BE2C (cell line): ENCODE measurements around the gene ROBO1.

Source experiments
- DNase-seq: peaks from one replicate; pipeline ENCODE4 v3.0.0-alpha.2; 2020
- H3K27me3 ChIP-seq: fragments of 250-450 bp; sonication (Bioruptor Pico); 2 replicates; pipeline ENCODE4 v1.5.1; 2020; ENCODE audit warnings: mild to moderate bottlenecking
- H3K36me3 ChIP-seq: fragments of 250-450 bp; sonication (Bioruptor Pico); 2 replicates; pipeline ENCODE4 v1.5.1; 2020; ENCODE audit warnings: mild to moderate bottlenecking
- H3K4me1 ChIP-seq: fragments of 250-450 bp; sonication (Bioruptor Pico); 2 replicates; pipeline ENCODE4 v1.5.1; 2020
- H3K4me3 ChIP-seq: 2 replicates; pipeline ENCODE4 v1.5.1; 2011; ENCODE audit warnings: low read depth, low read length
- H3K9me3 ChIP-seq: fragments of 250-450 bp; sonication (Bioruptor Pico); 2 replicates; pipeline ENCODE4 v1.5.1; 2020
- TF ChIP-seq, protein P1 (sequence below): IDR thresholded peaks from 2 replicates; pipeline ENCODE4 v1.5.1; 2012; ENCODE audit warnings: mild to moderate bottlenecking, low read depth, low read length

Gene ROBO1

DNA sequence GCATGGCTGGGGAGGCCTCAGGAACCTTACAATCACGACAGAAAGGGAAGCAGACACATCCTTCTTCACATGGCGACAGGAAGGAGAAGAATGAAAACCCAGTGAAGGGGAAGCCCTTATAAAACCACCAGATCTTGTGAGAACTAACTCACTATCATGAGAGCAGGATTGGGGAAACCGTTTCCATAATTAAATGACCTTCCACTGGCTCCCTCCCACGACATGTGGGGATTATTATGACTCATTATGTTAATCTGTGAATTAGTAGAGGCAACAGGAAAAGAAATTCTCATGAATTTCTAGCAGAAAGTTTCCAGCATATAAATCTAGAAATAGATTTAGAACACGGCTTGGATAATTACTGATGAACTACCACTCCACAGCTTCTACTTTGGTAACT is 937.3 kb downstream of the ROBO1 start:
- TF ChIP-seq, protein P1, sequence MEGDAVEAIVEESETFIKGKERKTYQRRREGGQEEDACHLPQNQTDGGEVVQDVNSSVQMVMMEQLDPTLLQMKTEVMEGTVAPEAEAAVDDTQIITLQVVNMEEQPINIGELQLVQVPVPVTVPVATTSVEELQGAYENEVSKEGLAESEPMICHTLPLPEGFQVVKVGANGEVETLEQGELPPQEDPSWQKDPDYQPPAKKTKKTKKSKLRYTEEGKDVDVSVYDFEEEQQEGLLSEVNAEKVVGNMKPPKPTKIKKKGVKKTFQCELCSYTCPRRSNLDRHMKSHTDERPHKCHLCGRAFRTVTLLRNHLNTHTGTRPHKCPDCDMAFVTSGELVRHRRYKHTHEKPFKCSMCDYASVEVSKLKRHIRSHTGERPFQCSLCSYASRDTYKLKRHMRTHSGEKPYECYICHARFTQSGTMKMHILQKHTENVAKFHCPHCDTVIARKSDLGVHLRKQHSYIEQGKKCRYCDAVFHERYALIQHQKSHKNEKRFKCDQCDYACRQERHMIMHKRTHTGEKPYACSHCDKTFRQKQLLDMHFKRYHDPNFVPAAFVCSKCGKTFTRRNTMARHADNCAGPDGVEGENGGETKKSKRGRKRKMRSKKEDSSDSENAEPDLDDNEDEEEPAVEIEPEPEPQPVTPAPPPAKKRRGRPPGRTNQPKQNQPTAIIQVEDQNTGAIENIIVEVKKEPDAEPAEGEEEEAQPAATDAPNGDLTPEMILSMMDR, result no peak
- no peak for DNase-seq
- Histone ChIP-seq H3K9me3 (no peaks in the 10 kb centered on the region; the same call in 1 of the 2 replicates), H3K27me3 (no peaks in the 10 kb centered on the region), H3K36me3 (no peaks in the 10 kb centered on the region), H3K4me3 (no peak overlapping the region), H3K4me1 (peaks cover 10% of the 10 kb centered on the region)

GRCh38 chr3:78827618-78828017 is 940.2 kb downstream of the ROBO1 start:
- no peak for DNase-seq
- Histone ChIP-seq H3K9me3 (no peaks in the 10 kb centered on the region; the same call in 1 of the 2 replicates), H3K4me1 (peaks cover 13% of the 10 kb centered on the region), H3K36me3 (no peaks in the 10 kb centered on the region), H3K4me3 (no peak overlapping the region), H3K27me3 (peaks cover 6% of the 10 kb centered on the region; the same call in 1 of the 2 replicates)
- TF ChIP-seq, protein P1, result no peak

DNA sequence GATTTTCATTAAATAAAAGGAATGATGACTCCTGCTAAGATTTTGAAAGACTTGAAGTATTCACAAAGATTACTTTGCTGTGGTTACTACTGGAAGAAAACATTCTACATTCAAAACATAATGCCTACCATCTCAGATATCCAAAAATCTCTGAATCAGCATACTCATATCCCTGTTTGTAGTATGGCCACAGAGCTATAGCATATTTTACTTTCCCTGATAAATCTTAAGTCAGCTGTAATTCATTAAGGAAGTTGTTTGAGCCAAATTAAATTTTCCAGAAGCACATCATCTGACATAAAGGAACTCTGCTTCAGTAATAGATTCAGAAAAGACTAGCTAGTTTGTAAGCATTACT is 942.0 kb downstream of the ROBO1 start:
- TF ChIP-seq, protein P1, result no peak
- no peak for DNase-seq
- H3K36me3 ChIP-seq, result no peaks in the 10 kb centered on the region
- no peak overlapping the region for H3K4me3 ChIP-seq
- no peaks in the 10 kb centered on the region for H3K9me3 ChIP-seq
- H3K4me1 ChIP-seq, result peaks cover 22% of the 10 kb centered on the region
- peaks cover 6% of the 10 kb centered on the region; the same call in 1 of the 2 replicates for H3K27me3 ChIP-seq

DNA sequence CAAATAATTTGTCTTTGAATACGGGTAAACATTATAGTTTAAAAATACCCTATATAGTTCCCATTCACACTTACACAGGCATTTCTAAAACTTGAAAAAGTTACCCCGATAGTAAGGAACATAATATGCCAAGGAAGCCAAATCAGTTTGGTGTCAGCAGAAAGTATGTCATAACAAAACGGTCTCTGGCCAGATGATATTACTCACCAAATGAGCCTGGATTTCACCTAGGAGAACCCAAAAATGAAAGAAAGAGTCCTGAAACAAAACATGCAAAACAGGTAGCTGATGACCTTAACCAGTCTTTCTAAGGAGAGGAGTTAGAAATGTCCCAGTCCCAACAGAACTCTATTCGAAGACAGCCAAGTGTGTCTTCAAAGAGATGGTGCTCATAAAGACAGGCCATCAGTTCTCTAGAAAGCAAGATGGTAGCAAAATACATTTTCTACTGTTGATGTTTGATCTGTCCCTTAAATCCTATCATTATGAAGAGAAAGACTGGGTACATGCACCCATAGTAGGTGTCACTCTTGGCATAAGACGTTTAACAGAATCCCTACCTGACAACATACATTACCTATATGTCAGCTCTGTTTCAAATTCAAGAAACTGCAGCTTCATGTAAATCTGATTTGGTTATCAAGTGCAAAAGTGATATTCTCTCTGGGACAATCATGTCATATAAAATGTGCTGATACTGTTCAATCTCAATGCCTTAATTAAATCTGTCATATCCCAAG is 942.5 kb downstream of the ROBO1 start:
- peaks cover 6% of the 10 kb centered on the region; the same call in 1 of the 2 replicates for H3K27me3 ChIP-seq
- H3K9me3 ChIP-seq, result no peaks in the 10 kb centered on the region
- TF ChIP-seq, protein P1, result no peak
- no peaks in the 10 kb centered on the region for H3K36me3 ChIP-seq
- no peak for DNase-seq
- H3K4me1 ChIP-seq, result peaks cover 22% of the 10 kb centered on the region
- no peak overlapping the region for H3K4me3 ChIP-seq

DNA sequence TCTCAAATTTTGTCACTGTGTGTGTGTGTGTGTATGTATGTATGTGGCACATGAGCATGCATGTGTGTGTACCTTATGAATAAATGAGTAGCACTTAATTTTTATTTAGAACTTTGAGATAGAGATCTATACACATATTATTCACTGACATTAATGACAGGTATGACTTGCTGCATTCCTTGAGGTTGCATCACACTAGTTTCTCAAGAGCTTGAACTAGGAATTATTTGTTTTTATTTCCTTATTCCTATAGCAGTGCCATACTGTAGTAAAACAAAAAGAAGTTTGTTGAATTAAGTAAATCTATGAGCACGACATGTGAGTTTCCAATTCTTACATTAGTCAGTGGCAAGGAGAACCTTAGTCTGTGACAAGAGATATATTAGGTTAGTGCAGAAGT is 943.9 kb downstream of the ROBO1 start:
- H3K9me3 ChIP-seq, result no peaks in the 10 kb centered on the region
- peaks cover 22% of the 10 kb centered on the region for H3K4me1 ChIP-seq
- TF ChIP-seq, protein P1, result no peak
- peaks cover 6% of the 10 kb centered on the region; the same call in 1 of the 2 replicates for H3K27me3 ChIP-seq
- no peak for DNase-seq
- no peak overlapping the region for H3K4me3 ChIP-seq
- no peaks in the 10 kb centered on the region for H3K36me3 ChIP-seq

DNA sequence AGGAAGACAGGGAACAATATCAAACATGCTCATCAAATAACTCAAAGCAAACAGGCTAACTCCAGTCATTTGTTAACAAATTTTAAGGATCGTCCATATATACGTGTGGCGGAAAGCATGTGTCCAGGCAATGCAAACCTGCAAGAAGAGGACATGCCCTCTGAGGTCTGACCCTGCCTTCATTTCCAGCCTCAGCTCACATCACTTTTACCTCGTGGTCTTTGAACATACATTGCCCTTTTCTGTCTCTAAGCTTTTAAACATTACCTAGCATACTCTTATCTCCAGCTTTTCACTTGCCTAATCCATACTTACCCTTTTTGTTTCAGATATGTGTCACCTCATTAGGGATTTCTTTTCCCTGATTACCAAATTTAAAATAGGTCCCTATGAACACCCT is 944.4 kb downstream of the ROBO1 start:
- Histone ChIP-seq H3K4me3 (no peak overlapping the region), H3K4me1 (peaks cover 22% of the 10 kb centered on the region), H3K36me3 (no peaks in the 10 kb centered on the region), H3K27me3 (peaks cover 6% of the 10 kb centered on the region; the same call in 1 of the 2 replicates), H3K9me3 (no peaks in the 10 kb centered on the region)
- TF ChIP-seq, protein P1, result no peak
- no peak for DNase-seq
